H1 (cell line): ENCODE results near the gene MPRIP. TPM values are rescaled to one million over a fixed set of nuclear protein-coding genes. Genes with fewer than 3 reads are reported as not detected.

Experiments
- CTCF ChIA-PET: fragments of 300-600 bp; sonication (Branson Sonifier 250); formaldehyde crosslinking; loops from one replicate; lab custom pipeline; 2021; ENCODE audit not compliant: partially characterized antibody; lab: Charles Lee
- POLR2A ChIA-PET: fragments of 300-600 bp; sonication (Branson Sonifier 250); formaldehyde crosslinking; loops from one replicate; lab custom pipeline; 2021; ENCODE audit warnings: inconsistent platforms; ENCODE audit not compliant: partially characterized antibody; lab: Charles Lee
- DNase-seq, 2 experiments: peaks; one replicate each; pipeline versions ENCODE4 v3.0.0 to v3.0.0-alpha.2; 2010 to 2022; ENCODE audit warnings: low spot score in 2 of 2, low read depth in 1 of 2, mixed read lengths in 1 of 2
- FAIRE-seq: peaks from 2 replicates; lab custom pipeline; 2011; peaks lifted over from hg19 to GRCh38; lab: Jason Lieb, UNC
- H2AFZ ChIP-seq: 2 replicates; pipeline ENCODE4 v1.8.1; 2012; ENCODE audit warnings: low read length, inconsistent platforms
- H2AK5ac ChIP-seq: 2 replicates; pipeline ENCODE4 v1.6.1; 2013; ENCODE audit warnings: low read depth, low read length
- H2BK120ac ChIP-seq: replicated peaks from 2 replicates; pipeline ENCODE3; 2013; ENCODE audit warnings: low read depth, low read length, inconsistent platforms
- H2BK12ac ChIP-seq: 2 replicates; pipeline ENCODE4 v1.6.1; 2013; ENCODE audit warnings: low read depth, low read length
- H2BK15ac ChIP-seq: 2 replicates; pipeline ENCODE4 v1.6.1; 2013; ENCODE audit warnings: low read length
- H2BK20ac ChIP-seq: 2 replicates; pipeline ENCODE4 v1.6.1; 2013; ENCODE audit warnings: low read length
- H2BK5ac ChIP-seq: 2 replicates; pipeline ENCODE4 v1.6.1; 2013; ENCODE audit warnings: low read depth, low read length
- H3K14ac ChIP-seq: 2 replicates; pipeline ENCODE4 v1.6.1; 2013; ENCODE audit warnings: inconsistent platforms; ENCODE audit not compliant: insufficient read length
- H3K18ac ChIP-seq: 2 replicates; pipeline ENCODE4 v1.6.1; 2013; ENCODE audit warnings: low read length; ENCODE audit errors: extremely low read depth
- H3K23ac ChIP-seq: 2 replicates; pipeline ENCODE4 v1.6.1; 2013; ENCODE audit warnings: inconsistent platforms; ENCODE audit not compliant: insufficient read length
- H3K23me2 ChIP-seq: 2 replicates; pipeline ENCODE4 v1.6.1; 2013; ENCODE audit warnings: low read depth, low read length
- H3K27ac ChIP-seq: 2 replicates; pipeline ENCODE4 v1.6.1; 2011; ENCODE audit warnings: low read depth, low read length, inconsistent platforms
- H3K27me3 ChIP-seq, 4 experiments: replicated peaks in 1 of 4; 1 replicate in 1 of 4; 2 replicates in 3 of 4; pipeline versions ENCODE4 v1.6.1 to v1.8.1; 2011 to 2013; ENCODE audit warnings: low read length in 3 of 4, mild to moderate bottlenecking in 3 of 4, inconsistent platforms in 2 of 4, mixed read lengths in 2 of 4, moderate library complexity in 1 of 4; ENCODE audit not compliant: control insufficient read depth in 3 of 4, insufficient read depth in 3 of 4; ENCODE audit errors: extremely low read depth in 1 of 4
- H3K36me3 ChIP-seq, 4 experiments: 2 replicates each; pipeline versions ENCODE4 v1.6.1 to v1.8.1; 2011 to 2013; ENCODE audit warnings: mild to moderate bottlenecking in 4 of 4, low read length in 3 of 4, moderate library complexity in 2 of 4, control low read depth in 1 of 4, inconsistent platforms in 1 of 4; ENCODE audit not compliant: insufficient read depth in 4 of 4, control insufficient read depth in 2 of 4
- H3K4ac ChIP-seq: replicated peaks from 2 replicates; pipeline ENCODE3; 2013; ENCODE audit warnings: low read length, low read depth, mixed read lengths, inconsistent platforms; ENCODE audit not compliant: insufficient read length
- H3K4me1 ChIP-seq, 4 experiments: replicated peaks in 1 of 4; 1 replicate in 1 of 4; 2 replicates in 3 of 4; pipeline versions ENCODE4 v1.6.1 to v1.8.1; 2011 to 2013; ENCODE audit warnings: low read length in 3 of 4, inconsistent platforms in 2 of 4, mixed read lengths in 1 of 4; ENCODE audit not compliant: insufficient read depth in 4 of 4, control insufficient read depth in 3 of 4
- H3K4me2 ChIP-seq, 2 experiments: 2 replicates each; pipeline versions ENCODE4 v1.6.1 to v1.8.1; 2011 to 2013; ENCODE audit warnings: low read depth in 2 of 2, low read length in 2 of 2, control low read depth in 1 of 2, inconsistent platforms in 1 of 2, mild to moderate bottlenecking in 1 of 2; ENCODE audit not compliant: insufficient read depth in 1 of 2
- H3K4me3 ChIP-seq, 4 experiments: fragments of 200-600, 300-600 bp in 1 of 4; sonication (generic), shearing (Covaris generic), sonication (Bioruptor Twin) in 1 of 4; 2 replicates each; pipeline versions ENCODE4 v1.5.1 to v1.8.1; 2011 to 2016; ENCODE audit warnings: low read length in 4 of 4, low read depth in 3 of 4, control low read depth in 2 of 4, inconsistent platforms in 2 of 4, mild to moderate bottlenecking in 2 of 4, mixed read lengths in 1 of 4, moderate library complexity in 1 of 4; ENCODE audit not compliant: insufficient read depth in 2 of 4; ENCODE audit errors: extremely low read depth in 1 of 4
- H3K56ac ChIP-seq: replicated peaks from 2 replicates; pipeline ENCODE3; 2013; ENCODE audit warnings: low read depth, mild to moderate bottlenecking, mixed read lengths, low read length, inconsistent platforms; ENCODE audit not compliant: insufficient read length
- H3K79me1 ChIP-seq: 2 replicates; pipeline ENCODE4 v1.6.1; 2013; ENCODE audit warnings: low read depth, low read length, control low read depth
- H3K79me2 ChIP-seq, 2 experiments: 2 replicates each; pipeline versions ENCODE4 v1.6.1 to v1.8.1; 2012 to 2013; ENCODE audit warnings: low read length in 2 of 2, mild to moderate bottlenecking in 2 of 2, inconsistent platforms in 1 of 2; ENCODE audit not compliant: insufficient read depth in 2 of 2, control insufficient read depth in 1 of 2
- H3K9ac ChIP-seq, 4 experiments: replicated peaks in 1 of 4; 1 replicate in 1 of 4; 2 replicates in 3 of 4; pipeline versions ENCODE4 v1.6.1 to v1.8.1; 2011 to 2013; ENCODE audit warnings: low read depth in 3 of 4, low read length in 3 of 4, control low read depth in 2 of 4, mild to moderate bottlenecking in 2 of 4, moderate library complexity in 2 of 4, inconsistent platforms in 1 of 4; ENCODE audit errors: extremely low read depth in 1 of 4
- H3K9me3 ChIP-seq, 2 experiments: 2 replicates each; pipeline versions ENCODE4 v1.6.1 to v1.8.1; 2012 to 2013; ENCODE audit warnings: mild to moderate bottlenecking in 2 of 2, moderate library complexity in 2 of 2, control low read depth in 1 of 2, inconsistent platforms in 1 of 2, low read depth in 1 of 2, low read length in 1 of 2, mixed read lengths in 1 of 2; ENCODE audit not compliant: insufficient read depth in 2 of 2
- H4K20me1 ChIP-seq, 2 experiments: replicated peaks in 1 of 2; 2 replicates each; pipeline versions ENCODE3 to v1.8.1; 2011 to 2013; ENCODE audit warnings: inconsistent platforms in 2 of 2, low read length in 2 of 2, mild to moderate bottlenecking in 1 of 2; ENCODE audit not compliant: insufficient read depth in 2 of 2, control insufficient read depth in 1 of 2
- H4K5ac ChIP-seq: 2 replicates; pipeline ENCODE4 v1.6.1; 2013; ENCODE audit warnings: low read length, low read depth, mixed read lengths, inconsistent platforms; ENCODE audit not compliant: insufficient read length
- H4K8ac ChIP-seq: 2 replicates; pipeline ENCODE4 v1.8.0; 2013; ENCODE audit warnings: mild to moderate bottlenecking, moderate library complexity, low read length, inconsistent platforms; ENCODE audit not compliant: insufficient read depth; ENCODE audit errors: extremely low read depth
- H4K91ac ChIP-seq: replicated peaks from 2 replicates; pipeline ENCODE3; 2013; ENCODE audit warnings: low read length, mixed read lengths, inconsistent platforms; ENCODE audit not compliant: insufficient read length
- EP300 ChIP-seq, 2 experiments: IDR thresholded peaks; 1 replicate in 1 of 2; 2 replicates in 1 of 2; pipeline ENCODE4 v1.6.1; 2011 to 2012; ENCODE audit warnings: low read depth in 2 of 2, low read length in 2 of 2, mild to moderate bottlenecking in 2 of 2, borderline replicate concordance in 1 of 2, inconsistent platforms in 1 of 2, moderate library complexity in 1 of 2
- NRF1 ChIP-seq: IDR thresholded peaks from 2 replicates; pipeline ENCODE4 v1.6.1; 2011; ENCODE audit warnings: mild to moderate bottlenecking, low read depth, low read length, improper control_type of control experiment
- WGBS, 2 experiments: shearing (Covaris generic) in 1 of 2; methylation state at CpG; one replicate each; pipeline versions ENCODE4 v1.1.6 to v1.1.7; 2013 to 2015; ENCODE audit warnings: low lambda C conversion rate in 2 of 2, mixed read lengths in 2 of 2, inconsistent platforms in 1 of 2, low coverage in 1 of 2, missing lambda C conversion rate in 1 of 2; ENCODE audit not compliant: insufficient replicate concordance in 2 of 2, insufficient coverage in 1 of 2, insufficient read length in 1 of 2; ENCODE audit errors: extremely low coverage in 1 of 2, missing lambda C conversion rate in 1 of 2; 5-methylcytosine and 5-hydroxymethylcytosine counted together
- polyA plus RNA-seq, 7 experiments: library from polyadenylated mRNA; depleted of rRNA in 3 of 7; stranded (reverse) in 5 of 7; unstranded in 2 of 7; fragments of >200 nt in 5 of 7; fragments of 200-250 nt in 2 of 7; gene quantifications; 1 replicate in 5 of 7; 2 replicates in 1 of 7; 4 replicates in 1 of 7; pipeline versions ENCODE4 v1.2.1 to v1.2.3, GENCODE V29; 2011 to 2013; ENCODE audit warnings: missing spikeins in 2 of 7, mixed read lengths in 2 of 7
- total RNA-seq: library from RNA; stranded (reverse); fragmentation: NEBNext Ultra II Directional; extraction: Animal tissue kit (Norgen Biotek cat#: 25700); gene quantifications from 2 replicates; pipeline ENCODE4 v1.2.1, GENCODE V29; 2021
- TF ChIP-seq, protein P1 (sequence below): IDR thresholded peaks from 2 replicates; pipeline ENCODE4 v1.6.1; 2012; ENCODE audit warnings: inconsistent platforms

Gene MPRIP
- total and polyA plus RNA-seq, 2 of the 8 experiments (the other 6 are each of a cell fraction or from before 2014, with no cell fraction given) = 48.6 to 146 TPM

DNA sequence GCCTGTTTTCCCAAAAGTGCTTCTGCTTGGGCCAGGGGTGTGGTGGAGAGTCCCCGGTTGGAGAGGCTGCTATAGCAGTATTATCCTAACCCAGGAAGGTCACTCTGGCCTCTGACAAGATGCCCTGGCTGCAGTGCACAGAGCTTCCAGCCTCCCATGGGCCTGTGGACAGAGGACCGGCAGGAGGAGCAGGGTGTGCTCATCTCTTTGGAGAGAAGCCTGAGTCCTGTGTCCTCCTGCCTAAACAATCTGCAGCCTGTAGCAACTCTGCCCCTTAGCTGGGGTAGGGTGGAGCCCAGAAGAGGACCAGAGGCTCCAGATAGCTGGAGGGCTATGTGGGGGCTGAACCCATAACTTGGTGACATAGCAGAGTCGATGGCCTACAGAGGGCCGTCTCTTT lies 78.0 kb downstream of the MPRIP start:
- FAIRE-seq = no peak
- POLR2A ChIA-PET = interaction anchor here (1.6 kb wide), 1 partner anchor 8 kb away, joined by 4 read pairs; no protein-coding TSS in a partner anchor
- 92% methylated on average over 4 of the region's 4 CpGs; no CpG with 5 or more reads in 1 of the 2 experiments for WGBS, 2 experiments

More for the DNA sequence above, 78.0 kb downstream of the MPRIP start:
- Histone ChIP-seq H2BK15ac (no peak overlapping the region), H3K9ac (no peak overlapping the region), H3K4me2 (no peak overlapping the region), H3K36me3 (no peaks in the 10 kb centered on the region), H3K79me1 (peaks cover 24% of the 10 kb centered on the region), H3K27me3 (no peaks in the 10 kb centered on the region), H2BK120ac (no peak overlapping the region), H3K18ac (no peak overlapping the region), H2BK5ac (no peak overlapping the region), H4K91ac (no peak overlapping the region), H2AK5ac (no peak overlapping the region), H3K23ac (no peak overlapping the region), H3K23me2 (no peaks in the 10 kb centered on the region), H3K4me3 (no peak overlapping the region), H2BK20ac (no peak overlapping the region), H3K79me2 (peaks cover 0 to 43% of the 10 kb centered on the region in 2 experiments; a peak in 2 of 4 replicates), H3K4ac (no peak overlapping the region), H4K5ac (no peak overlapping the region), H3K14ac (no peak overlapping the region), H4K8ac (no peak overlapping the region), H3K4me1 (no peaks in the 10 kb centered on the region; a peak in 2 of 7 replicates), H3K56ac (no peak overlapping the region), H3K27ac (no peak overlapping the region), H2BK12ac (no peak overlapping the region), H3K9me3 (no peaks in the 10 kb centered on the region), H2AFZ (no peak overlapping the region), H4K20me1 (peaks cover 5 to 17% of the 10 kb centered on the region in 2 experiments)
- CTCF ChIA-PET = interaction anchor here (0.8 to 12.6 kb wide), 10 partner anchors 8 to 129 kb away, joined by 3 to 117 read pairs (median 6); no protein-coding TSS in a partner anchor
- TF ChIP-seq, protein P1, sequence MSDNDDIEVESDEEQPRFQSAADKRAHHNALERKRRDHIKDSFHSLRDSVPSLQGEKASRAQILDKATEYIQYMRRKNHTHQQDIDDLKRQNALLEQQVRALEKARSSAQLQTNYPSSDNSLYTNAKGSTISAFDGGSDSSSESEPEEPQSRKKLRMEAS = no peak
- TF ChIP-seq NRF1 (no peak), EP300 (IDR thresholded peaks at IDR 0.05; ENCODE audit: borderline replicate concordance in 1 of 2, low read depth in 2 of 2, low read length in 2 of 2) (no peak)
- DNase-seq = no peak
